ENCODE data around the gene BANF2. TPM values are rescaled to one million over a fixed set of nuclear protein-coding genes. Genes with fewer than 3 reads are reported as not detected.

The BANF2 gene
- total and polyA plus RNA-seq, 2 of the 4 experiments (the other 2 are of a cell fraction), result not detected

DNA sequence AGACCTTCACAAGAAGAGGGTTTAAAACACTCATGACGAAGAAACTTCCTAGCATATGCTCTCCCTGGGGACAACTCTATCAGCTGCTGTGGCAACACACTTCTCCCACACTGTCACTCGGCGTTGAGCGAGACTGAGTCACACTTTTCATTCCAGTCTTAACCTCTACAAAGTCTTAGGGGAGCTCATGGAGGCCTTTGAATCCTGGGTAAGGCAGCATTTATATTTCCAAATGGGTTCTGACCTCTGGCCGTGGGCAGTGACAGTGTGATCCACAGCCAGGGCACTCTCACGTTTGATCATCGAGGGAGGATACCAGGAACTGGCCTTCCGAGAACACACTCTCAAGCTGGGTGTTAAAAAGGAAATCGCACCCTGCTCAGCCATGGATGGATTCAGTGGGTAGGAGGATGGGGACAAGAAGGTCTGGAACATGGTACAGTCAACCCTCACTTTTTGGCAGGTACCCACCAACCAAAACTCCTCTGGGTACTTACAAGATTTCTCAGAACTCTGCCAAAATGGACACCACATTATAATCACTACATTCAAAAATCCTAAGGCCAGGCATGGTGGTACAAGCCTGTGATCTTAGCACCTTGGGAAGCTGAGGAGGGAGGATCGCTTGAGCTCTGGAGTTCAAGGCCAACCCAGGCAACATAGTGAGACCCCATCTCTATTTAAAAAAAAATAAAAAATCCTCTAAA is 37.3 kb upstream of the BANF2 start:
- H3K56ac ChIP-seq (ENCODE audit: extremely low read depth, insufficient read depth, low read length), result no peak overlapping the region
- in situ Hi-C loops (cut with MboI; ENCODE audit: low sequenced_read_pairs), result no loop called here
- H3K79me1 ChIP-seq (ENCODE audit: low read depth in 1 of 2, low read length in 2 of 2), result peaks cover 24 to 80% of the 10 kb centered on the region in 2 experiments
- H2BK15ac ChIP-seq (ENCODE audit: low read depth, low read length), result no peak overlapping the region
- no peak overlapping the region for H3K4ac ChIP-seq (ENCODE audit: low read depth, low read length)
- peaks cover 33% of the 10 kb centered on the region for H3K9me1 ChIP-seq (ENCODE audit: insufficient read depth, low read length)
- H3K4me3 ChIP-seq (ENCODE audit: insufficient read depth, low read depth, low read length), result no peak overlapping the region
- H2BK20ac ChIP-seq (ENCODE audit: low read depth, low read length), result no peak overlapping the region
- POLR2A ChIA-PET (ENCODE audit: unreplicated experiment), result no interaction called here
- WGBS, 2 experiments (ENCODE audit: extremely low coverage in 2 of 2, insufficient read length in 1 of 2), result 51% methylated on average over 5 of the region's 10 CpGs; no CpG with 5 or more reads in 1 of the 2 experiments
- dilution Hi-C loops (cut with HindIII; ENCODE audit: low sequenced_read_pairs, unreplicated experiment), result no loop called here
- H4K5ac ChIP-seq (ENCODE audit: low read depth, low read length), result no peak overlapping the region
- H2AFZ ChIP-seq (replicated peaks; ENCODE audit: low read length, poor library complexity), result no peak overlapping the region
- H2BK120ac ChIP-seq (ENCODE audit: low read depth, low read length), result no peak overlapping the region
- H2AK5ac ChIP-seq (ENCODE audit: low read depth, low read length), result no peak overlapping the region
- H3K4me2 ChIP-seq (ENCODE audit: low read depth, low read length), result no peak overlapping the region
- peaks cover 7% of the 10 kb centered on the region; the same call in 1 of the 2 replicates for H3K9me3 ChIP-seq (ENCODE audit: control insufficient read depth, insufficient read depth, low read length)
- H3K36me3 ChIP-seq (ENCODE audit: control insufficient read depth, insufficient read depth, low read length), result peaks cover 31% of the 10 kb centered on the region
- CTCF ChIA-PET, result interaction anchor here (0.7 kb wide), 1 partner anchor 130 kb away, joined by 3 read pairs; no protein-coding TSS in a partner anchor
- no TSS peak for BruUV-seq (replicated peaks)
- H3K23ac ChIP-seq (ENCODE audit: low read depth, low read length), result peak overlapping the region; percentile 17; the same call in 1 of the 2 replicates
- peak overlapping the region; percentile 31; the same call in 1 of the 2 replicates for H3K27ac ChIP-seq (ENCODE audit: insufficient read depth, low read length)
- H4K91ac ChIP-seq (ENCODE audit: insufficient read depth, low read depth, low read length), result no peak overlapping the region
- TF ChIP-seq BHLHE40 (IDR thresholded peaks at IDR 0.05; ENCODE audit: low read depth, low read length), result peak; percentile 7; the same call in 1 of the 2 replicates
- TF ChIP-seq CEBPB (IDR thresholded peaks at IDR 0.05; ENCODE audit: low read depth, low read length), result 0 out of 2 replicates have a peak, but pooled peaks have one; percentile 11
- TF ChIP-seq SMC3 (IDR thresholded peaks at IDR 0.05; ENCODE audit: low read depth, low read length), result no peak
- no peak for TF ChIP-seq POLR2A (IDR thresholded peaks at IDR 0.05; ENCODE audit: low read depth, low read length)
- no peak overlapping the region; a peak in 1 of 4 replicates for H4K8ac ChIP-seq (ENCODE audit: low read depth in 2 of 2, low read length in 2 of 2)
- H3K27me3 ChIP-seq (ENCODE audit: control insufficient read depth, insufficient read depth, low read length), result no peaks in the 10 kb centered on the region
- no peak overlapping the region for H2AK9ac ChIP-seq (replicated peaks; ENCODE audit: low read depth, low read length, poor library complexity)
- ATAC-seq (ENCODE audit: low read depth) (0 out of 2 replicates have a peak, but pooled peaks have one; percentile 30), DNase-seq (peak; percentile 48)
- no peak overlapping the region for H3K9ac ChIP-seq (ENCODE audit: low read depth, low read length)
- H2BK5ac ChIP-seq (ENCODE audit: low read depth, low read length, poor library complexity, severe bottlenecking), result no peak overlapping the region
- H3K14ac ChIP-seq (replicated peaks; ENCODE audit: low read depth, low read length), result 0 out of 2 replicates have a peak overlapping the region, but pooled peaks have one; percentile 17
- no peak overlapping the region for H3K18ac ChIP-seq (ENCODE audit: low read depth, low read length)
- H4K20me1 ChIP-seq (ENCODE audit: insufficient read depth, low read length), result peaks cover 94% of the 10 kb centered on the region
- H3K4me1 ChIP-seq (ENCODE audit: control insufficient read depth, insufficient read depth, low read length), result peaks cover 32% of the 10 kb centered on the region
- intact Hi-C loops (cut with micrococcal nuclease), result no loop called here

Measured in IMR-90 (cell line).